HG03196 (cell line): ENCODE results near the gene CDK6.

ENCODE experiments used
- ATAC-seq: cut with Tn5 transposase; IDR thresholded peaks from one replicate; pipeline ENCODE4 v1.9.1; 2021; ENCODE audit not compliant: unreplicated experiment

The CDK6 gene

DNA sequence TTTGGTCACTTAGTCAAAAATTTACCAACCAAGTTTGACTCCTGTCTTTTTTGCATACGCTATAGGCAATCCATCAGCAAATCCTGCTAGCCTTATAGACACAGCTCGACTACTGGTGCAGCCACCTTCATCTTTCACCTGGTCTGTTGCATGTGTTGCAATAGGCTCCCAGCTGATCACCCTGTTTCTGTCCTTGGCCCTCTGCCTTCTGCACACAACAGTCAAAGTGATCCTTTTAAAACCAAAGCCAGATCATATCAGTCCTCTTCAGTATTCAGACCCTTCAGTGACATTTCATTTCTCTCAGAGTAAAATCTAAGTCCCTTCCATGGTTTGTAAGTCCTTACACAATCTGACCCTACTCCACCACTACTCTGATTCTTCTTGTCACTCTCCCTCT is 10.9 kb upstream of the CDK6 start:
- ATAC-seq: no peak

DNA sequence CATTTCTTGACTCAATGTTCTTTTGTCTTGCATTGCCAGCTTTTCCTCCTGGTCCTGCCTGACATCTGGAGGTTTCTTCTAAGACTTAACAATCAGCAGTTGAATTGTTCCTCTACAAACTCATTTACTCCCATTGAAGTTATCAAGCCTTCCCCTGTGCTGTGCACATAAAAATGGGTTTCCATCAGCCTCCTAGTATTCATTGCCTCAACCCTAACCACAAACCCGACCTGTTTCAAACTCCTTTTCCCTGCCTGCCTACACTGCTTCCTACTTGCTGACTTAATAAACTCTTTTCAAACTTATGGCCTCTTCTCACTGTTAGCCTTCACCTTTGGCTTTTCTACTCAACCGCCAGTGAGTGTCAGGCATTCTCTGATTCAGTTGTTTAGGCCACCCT is 9.4 kb upstream of the CDK6 start:
- ATAC-seq: no peak

DNA sequence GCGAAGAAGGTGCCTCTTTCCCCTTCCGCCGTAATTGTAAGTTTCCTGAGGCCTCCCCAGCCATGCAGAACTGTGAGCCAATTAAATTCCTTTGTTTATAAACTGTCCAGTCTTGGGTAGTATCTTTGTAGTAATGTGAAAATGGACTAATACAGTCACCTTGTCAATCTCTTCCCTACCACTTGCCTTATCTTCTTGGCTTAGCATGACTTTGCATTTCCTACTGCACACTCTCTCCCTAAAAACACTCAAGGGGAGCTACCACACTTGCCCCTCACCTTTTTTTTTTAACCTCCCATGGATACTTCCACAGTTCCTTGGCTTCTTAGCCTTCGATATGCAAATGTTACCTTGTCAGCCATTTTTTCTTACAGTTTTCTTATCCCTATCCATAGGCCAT is 7.4 kb upstream of the CDK6 start:
- no peak for ATAC-seq

DNA sequence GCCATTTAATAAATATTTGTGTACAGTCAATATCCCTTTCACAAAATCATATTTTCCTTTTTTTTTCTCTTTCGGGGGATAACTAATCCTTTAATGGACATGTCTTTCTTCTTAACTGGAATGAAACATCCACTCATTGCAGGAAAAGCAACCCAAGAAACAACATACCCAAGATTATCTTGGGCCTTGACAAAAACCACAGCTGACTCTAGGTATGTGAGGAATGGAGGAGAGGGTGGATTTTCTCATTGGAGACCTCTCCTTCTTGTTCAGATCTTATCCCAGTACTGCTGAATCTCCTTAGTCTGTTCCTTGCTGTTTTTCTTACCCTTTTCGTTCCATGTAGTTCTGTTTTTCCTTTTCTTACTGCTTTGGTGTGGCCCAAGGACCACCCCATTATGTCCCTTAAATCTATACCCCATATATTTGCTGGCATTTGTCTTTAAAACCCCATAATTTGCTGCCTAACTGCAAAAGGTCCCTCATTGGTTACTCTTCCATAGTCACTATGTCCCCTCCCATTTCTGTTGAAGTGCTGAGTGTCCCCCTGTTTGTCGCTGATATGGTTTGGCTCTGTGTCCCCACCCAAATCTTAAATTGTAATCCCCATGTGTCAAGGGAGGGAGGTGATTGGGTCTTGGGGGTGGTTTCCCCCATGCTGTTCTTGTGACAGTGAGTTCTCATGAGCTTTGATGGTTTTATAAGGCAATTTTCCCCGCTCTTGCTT is 6.8 kb upstream of the CDK6 start:
- no peak for ATAC-seq

DNA sequence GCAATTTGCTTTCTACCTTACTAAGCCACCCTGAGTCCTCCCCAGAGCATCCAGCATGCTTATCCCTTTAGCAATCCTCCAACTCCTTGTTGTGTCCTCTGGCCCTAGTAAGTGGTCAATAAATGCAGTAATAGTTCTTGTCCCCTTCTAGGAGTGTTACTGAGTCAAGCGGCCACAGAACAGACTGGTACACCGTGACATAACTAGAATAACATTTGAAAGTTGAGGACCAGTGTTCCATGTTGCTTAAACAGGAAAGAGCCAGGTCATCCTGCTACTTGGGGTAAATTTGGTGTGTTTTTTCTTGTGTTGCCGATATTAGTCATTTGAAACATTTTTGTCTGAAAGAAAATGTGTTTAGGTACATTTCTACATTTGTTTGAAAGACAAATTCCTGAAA is 4.8 kb upstream of the CDK6 start:
- ATAC-seq: no peak

DNA sequence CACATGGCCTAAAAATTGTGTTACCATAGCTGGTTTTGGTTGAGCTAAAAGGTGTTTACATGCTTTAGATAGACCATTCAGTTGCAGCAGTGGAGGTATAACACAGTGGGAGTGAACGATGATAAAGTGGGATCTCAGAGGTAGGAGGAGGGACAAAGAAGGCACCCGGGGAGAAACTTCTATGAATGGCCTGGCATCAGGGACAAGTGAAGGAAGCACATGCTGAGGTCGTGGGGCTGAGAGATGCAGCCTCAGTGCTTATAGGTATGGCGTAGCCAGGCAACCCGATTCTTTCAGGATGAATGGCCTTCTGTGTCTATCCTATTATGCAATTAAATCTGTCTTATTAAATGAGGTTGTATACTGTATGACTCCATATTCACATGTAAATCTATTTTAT is 3.9 kb upstream of the CDK6 start:
- ATAC-seq: no peak

DNA sequence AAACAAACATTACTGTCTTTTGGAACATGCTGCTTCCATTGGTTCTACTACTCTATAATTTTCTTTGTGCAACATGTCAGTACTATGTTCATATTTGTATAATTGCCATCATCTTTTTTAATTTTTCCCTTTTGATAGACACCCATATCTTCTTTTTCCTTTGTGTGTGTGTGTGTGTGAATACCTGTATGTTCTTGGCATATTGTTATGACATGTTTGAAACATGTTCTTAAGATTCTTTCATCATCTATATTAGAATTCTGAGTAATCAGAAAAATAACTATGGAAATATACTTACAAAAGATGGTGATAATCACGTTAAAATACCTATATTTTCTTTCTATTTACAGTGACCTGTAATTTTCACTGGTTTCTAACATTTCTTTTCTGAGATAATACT is 3.5 kb upstream of the CDK6 start:
- no peak for ATAC-seq

DNA sequence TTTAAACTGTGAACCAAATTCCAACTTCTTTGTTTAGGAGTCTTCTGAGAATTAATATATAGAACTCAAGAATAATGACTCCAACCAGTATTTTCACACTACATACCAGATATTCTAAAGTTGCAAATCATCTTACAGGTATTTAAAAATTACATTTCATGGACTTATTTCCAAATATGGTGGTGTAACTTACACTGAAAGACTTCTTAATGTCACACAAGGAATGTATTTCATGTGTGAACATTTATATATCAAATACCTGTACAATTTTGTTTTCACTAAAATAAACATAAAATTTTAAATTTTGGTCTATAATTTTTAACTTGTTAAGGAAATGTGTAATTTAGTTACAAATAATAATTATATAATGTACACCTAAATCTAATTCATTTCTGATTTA is 2.6 kb upstream of the CDK6 start:
- no peak for ATAC-seq

DNA sequence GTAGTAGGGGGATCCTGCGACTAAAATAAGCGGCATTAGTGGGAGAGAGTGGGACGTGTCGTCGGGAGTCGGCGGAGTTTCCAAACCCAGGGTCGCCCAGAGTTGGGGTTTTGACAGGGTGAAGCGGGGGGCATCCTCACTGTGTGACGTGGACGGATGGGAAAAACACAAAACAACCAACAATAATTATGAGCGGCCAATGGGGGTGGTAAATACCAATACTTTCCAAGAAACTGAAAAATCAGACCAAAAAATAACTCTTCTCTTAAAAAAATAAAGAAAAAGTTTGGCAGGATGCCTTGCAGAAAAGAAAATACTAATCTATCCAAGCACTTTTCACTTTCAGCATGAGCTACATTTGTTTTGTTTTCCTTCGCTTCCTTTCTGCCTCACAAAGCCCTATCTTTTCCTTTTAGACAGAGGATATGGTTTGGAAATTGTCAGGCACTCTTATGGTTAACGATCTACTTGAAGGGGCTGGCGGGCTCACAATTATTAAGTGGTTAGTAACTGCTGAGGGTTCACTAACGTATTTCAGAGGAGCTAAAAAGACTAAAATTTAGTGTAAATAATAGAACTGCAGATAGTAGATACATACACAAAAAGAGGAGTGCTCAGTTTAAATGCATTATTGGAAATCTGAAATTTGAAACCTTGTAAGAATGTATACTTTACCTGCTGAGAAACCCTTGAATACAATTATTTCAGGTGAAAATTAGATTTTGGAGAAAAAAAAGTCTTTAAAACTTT is 802 bp upstream of the CDK6 start:
- no peak for ATAC-seq

DNA sequence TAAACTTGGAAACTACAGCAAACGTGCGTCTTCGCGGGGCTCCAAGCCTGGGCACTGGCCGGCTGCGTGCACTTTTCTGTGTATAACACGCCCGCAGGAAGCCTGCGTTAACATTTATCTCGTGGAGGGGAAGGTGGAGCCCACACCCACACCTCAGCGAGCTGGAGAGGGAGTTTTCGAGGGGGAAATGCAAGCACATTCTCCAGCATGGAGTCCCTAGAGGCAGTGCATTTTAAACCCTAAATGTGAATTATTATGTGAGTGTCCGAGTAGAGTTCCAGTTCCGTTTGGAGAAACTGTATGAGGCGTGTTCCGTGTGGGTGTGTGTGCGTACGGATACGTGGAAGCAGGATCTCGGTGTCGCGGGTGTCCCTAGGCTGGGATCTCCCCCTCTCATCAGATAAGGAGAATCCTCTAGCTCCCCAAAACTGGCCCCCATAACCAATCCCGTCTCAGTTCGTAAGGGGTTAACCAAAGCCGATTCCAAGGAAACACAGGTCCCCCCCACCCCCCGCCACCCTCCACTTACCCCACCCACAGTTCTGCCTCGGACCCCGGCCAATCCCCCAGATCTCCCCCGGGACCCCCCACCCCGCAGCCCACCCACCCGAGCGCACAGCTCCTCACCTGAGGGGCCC is 403 bp downstream of the CDK6 start:
- no peak for ATAC-seq

DNA sequence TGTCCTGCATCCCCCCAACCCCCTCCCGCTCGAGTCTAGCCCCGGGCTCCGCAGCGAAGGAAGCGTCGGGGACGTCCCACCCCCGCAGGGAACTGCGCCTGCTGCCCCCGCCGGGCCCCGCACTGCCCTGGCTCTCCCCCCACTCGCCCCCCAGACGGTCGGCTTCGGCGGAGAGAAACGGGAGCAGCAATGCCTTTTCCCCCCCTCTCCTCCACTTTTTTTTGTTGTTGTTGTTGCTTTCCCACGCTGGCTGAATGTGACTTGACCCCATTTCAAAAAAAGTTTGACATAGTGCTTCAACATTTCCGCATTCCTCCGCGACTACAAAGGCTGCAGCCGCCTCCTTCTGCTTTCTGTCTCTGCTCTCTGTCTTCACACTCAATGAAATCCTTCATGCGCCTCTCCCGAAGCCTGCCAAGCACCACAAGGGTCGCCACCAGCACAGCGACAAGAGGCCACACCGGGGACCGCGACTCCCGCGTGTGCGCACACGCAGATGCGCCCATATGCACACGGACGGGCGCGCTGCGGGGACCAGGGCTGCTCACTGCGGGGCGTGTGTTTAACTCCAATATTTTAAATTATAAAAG is 1.0 kb downstream of the CDK6 start:
- ATAC-seq: no peak

DNA sequence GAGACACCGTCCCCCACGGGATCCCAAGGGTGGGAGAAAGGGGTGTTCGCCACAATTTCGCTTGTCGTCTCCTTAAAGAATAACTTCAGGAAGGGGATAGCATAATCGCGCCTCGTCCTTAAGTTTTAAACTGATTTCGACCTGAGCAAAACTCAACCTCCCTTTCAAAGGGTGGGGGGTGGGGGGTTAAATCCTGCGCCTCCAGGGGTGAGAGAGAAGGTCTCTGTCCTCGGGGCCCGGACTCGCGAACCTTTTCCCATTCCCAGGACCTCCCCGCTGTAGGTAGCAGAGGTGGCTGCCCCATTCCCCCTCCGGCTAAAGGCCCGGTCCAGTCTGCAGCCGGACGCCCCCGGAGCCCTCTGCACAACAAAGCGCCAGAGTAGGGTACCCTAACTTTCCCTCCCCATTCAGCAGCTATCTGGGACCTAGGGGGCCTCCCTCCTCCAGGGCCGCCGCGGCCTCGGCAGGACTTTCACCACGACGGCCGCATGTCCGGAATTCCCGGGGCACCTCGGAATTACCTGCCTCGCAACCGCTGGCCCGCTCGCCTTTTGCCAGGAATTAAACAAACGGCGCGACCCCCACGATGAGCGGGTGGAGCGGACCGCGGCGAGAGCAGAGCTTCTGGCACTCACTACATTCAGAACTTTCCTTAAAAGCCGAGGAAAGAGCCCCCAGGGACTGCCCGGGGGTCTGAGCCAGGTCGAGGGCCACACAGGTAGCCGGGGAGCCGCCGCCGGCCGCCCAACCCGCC is 1.7 kb downstream of the CDK6 start:
- ATAC-seq: no peak

DNA sequence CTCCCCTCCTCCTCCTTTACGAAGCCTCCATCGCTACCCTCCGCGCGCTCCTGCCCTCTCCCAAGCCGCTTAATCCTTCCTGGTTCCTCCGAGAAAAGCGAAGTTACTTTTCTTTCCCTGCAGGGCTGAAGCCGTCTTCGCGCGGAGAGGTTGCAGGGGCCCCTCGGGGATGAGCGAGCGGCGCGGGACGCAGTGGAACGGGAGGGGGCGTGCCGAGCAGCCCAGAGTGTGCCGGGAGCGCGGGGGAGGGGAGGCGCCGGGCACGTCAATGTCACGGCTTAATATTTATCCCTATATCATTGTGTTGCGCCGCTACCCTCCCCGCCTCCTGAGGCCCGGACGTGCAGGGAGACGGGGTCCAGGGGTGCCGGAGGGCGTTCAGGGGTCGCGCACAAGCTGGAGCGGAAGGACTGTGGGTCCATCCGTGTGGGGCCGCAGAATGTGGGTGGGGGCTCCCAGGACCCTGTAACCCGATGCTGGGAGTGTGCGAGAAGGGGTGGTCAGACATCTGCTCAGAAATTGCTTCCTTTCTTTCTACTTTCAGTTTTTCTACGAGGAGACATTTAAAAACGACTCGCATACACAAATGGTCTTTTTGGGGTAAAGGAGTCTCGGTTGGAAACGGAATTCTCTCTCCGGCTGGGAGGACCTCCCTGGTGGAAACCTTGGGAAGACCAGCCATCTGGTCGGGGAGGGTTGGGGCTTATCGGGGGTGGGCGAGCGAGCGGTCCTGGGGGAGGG is 2.4 kb downstream of the CDK6 start:
- ATAC-seq: peak; percentile 52

DNA sequence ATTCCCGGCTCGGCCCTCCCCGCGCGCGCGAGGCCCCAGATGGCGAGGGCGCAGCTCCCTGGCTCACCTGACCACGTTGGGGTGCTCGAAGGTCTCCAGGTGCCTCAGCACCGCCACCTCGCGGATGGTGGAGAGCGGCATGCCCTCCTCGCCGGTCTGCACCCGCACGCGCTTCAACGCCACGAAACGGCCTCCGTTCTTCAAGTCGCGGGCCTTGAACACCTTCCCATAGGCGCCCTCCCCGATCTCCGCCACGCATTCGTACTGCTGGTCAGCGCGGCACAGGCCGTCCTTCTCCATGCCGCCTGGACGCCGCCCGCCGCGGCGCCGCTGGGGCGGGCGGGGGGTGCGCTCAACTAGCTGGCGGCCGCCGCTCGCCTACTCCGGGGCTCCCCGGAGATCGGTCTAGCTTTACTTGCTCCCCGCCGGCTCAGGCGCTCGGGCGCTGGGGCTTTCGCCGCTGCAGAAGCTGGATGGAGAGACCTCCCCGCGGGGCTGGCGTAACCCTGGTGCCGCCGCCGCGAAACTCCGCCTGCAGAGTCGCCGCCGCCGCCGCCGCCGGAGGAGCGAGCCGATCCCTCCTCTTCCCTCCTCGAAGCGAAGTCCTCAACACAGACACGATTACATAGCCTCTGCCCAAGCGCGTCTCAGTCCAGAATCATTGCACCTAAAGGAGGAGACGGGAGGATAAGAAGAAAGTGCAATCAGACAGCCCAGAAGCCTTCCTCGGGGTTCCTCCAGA is 3.2 kb downstream of the CDK6 start:
- ATAC-seq: peak; percentile 47

DNA sequence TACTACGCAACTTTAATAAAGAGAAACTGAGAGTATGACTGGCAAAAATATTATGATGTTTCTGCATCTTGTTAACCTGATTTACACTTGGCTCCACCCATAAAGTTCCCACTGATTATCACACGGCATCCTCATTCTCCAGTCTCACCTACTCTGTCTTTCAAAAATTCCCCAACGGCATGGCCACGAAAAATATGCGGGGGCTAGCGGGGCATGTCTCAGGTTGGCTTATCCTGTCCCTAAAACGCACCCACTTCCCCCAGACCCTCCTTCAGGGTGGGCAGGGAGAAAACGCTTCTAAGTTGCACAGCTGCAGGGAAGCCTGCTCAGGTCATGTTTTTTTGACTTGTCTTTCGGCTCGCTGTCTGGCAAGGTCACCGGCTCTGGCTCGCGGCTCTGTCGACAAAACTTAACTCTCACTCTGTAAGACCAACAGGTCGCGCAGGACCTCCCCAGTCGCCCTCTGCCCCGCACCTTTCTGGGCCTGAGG is 3.8 kb downstream of the CDK6 start:
- ATAC-seq: no peak

DNA sequence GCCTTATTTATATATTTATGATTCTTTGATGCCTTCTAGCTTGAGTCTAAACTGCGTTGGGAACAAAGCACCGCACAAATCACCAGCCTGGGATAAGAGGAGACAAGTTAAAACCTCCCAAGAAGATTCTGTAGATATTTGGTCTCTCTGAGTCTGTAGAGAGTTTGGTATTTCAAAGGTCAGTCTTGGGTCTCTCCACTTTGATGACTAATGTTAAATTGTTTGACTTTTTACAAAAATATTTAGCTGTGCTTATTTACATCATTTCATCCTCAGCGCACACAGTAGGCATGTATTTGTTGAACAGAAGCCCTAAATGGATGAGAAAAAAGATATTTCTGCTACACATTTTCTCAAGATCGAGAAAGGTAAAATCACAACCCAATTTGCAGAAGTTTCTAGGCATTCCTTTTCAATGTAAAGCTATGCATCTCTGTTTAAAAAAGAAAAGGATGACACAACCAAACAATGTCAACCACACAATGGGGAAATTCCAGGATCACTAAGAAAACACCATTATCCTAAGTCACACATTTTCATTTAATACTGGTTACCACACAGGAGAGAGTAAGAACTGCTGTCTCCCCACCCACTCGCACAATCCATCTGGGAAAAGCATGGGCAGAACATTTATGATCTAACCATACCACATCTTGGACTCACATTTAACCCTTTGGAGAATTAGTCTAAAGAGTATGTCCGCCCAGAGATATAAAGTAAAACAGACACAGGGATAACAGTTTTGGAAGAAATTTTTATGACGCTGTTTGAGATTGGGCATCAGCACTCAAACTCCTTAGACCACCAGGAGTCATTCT is 4.4 kb downstream of the CDK6 start:
- no peak for ATAC-seq

DNA sequence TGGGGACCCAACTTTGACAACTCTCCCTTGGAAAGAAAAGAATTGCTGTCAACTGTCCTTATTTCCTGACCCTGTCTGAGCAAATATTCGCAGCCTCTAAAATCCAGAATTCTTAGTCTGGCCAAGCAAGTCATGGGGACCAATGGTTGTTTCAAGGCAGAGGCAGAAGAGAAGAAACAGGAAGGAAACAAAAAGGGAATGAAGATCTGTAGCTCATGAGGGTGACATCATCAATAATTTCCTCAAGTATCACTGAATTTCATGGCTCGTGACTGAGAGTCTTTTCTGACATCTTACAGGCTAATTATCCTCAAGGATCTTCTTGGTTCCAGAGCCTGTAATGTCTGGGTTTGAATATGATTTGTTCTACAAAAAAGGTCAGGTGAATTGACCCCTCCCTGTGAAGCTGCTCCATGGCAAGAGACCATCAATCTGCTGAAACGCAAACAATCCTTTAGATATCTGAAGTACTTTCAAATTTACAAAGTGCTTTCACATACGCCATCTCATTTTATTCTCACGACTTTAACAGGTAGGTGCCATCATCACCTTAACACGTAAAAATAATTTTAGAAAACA is 5.8 kb downstream of the CDK6 start:
- no peak for ATAC-seq

DNA sequence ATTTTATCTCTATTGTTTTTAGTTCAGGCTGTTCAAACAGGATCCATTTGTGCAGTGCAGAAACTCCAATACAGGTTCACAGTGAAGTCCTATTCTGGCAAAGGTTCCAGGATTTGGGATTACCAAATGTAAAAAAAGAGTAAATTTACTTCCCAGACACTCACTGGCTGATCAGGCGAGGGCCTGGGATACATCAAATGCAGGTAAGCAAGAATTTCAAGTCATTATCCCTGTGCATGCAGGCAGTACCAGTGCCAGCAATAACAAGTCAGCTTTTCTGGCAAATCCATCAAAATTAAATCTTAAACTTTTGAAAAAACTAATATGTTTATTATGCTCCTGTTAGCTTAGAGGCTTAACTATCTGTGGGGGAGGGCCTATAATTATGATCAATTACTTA is 6.3 kb downstream of the CDK6 start:
- ATAC-seq: no peak
